ENCODE results near the gene HLA-G.
"Not testable (repeated sequence)": the region's sequence is repeated elsewhere in the genome, so short reads cannot be mapped to it uniquely, and the experiment has no call there.

HLA-G gene

GRCh38 chr6:29875257-29875656 is 47.6 kb downstream of the HLA-G start:
- no peak for DNase-seq

DNA sequence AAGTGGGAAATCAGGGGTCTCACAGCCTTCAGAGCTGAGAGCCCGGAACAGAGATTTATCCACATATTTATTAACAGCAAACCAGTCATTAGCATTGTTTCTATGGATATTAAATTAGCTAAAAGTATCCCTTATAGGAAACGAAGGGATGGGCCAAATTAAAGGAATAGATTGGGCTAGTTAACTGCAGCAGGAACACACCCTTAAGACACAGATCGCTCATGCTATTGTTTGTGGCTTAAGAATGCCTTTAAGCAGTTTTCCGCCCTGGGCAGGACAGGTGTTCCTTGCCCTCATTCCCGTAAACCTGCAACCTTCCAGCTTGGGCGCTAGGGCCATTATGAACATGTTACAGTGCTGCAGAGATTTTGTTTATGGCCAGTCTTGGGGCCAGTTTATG is 48.1 kb downstream of the HLA-G start:
- not testable (repeated sequence) for DNase-seq
